Esophagus squamous epithelium (tissue), 4 donors: ENCODE data around the gene CPN2.

Experiments used
- CTCF ChIP-seq, 6 experiments: fragments of 450-650 bp in 4 of 6; fragments of 200-600 bp in 2 of 6; sonication (generic) in 2 of 6; IDR thresholded peaks; one replicate each; pipeline ENCODE4 v1.5.1; 2016 to 2019; ENCODE audit warnings: antibody characterized with exemption in 6 of 6, mild to moderate bottlenecking in 4 of 6, moderate library complexity in 4 of 6
- POLR2A ChIP-seq, 4 donors: fragments of 450-650 bp; IDR thresholded peaks; one replicate each; pipeline ENCODE4 v1.6.1; 2017; ENCODE audit warnings: antibody characterized with exemption in 4 of 4, mild to moderate bottlenecking in 4 of 4, moderate library complexity in 3 of 4

- TF ChIP-seq CTCF (IDR thresholded peaks at IDR 0.05): no peak
- TF ChIP-seq POLR2A (IDR thresholded peaks at IDR 0.05): no peak
These were observed 47.4 kb downstream of the CPN2 start for GRCh38 chr3:194303749-194304148.
